ENCODE measurements around the gene MINDY3.

GRCh38 chr10:15730341-15730740 lies 130.0 kb downstream of the MINDY3 start:
- TF ChIP-seq POLR2A (IDR thresholded peaks at IDR 0.05; ENCODE audit: low read depth, low read length) = no peak
- no peak for TF ChIP-seq POU2F2 (IDR thresholded peaks at IDR 0.05; ENCODE audit: low read depth, low read length)
- no peak for TF ChIP-seq SPI1 (IDR thresholded peaks at IDR 0.05; ENCODE audit: low read depth, low read length)
- TF ChIP-seq POLR2AphosphoS5 (IDR thresholded peaks at IDR 0.05; ENCODE audit: low read depth, low read length) = no peak
- no peak for TF ChIP-seq TAF1 (IDR thresholded peaks at IDR 0.05; ENCODE audit: low read depth, low read length)
